Measurements from ENCODE around the gene HEG1.
"Not testable (repeated sequence)": the region's sequence is repeated elsewhere in the genome, so short reads cannot be mapped to it uniquely, and the experiment has no call there.

Gene HEG1, protein sequence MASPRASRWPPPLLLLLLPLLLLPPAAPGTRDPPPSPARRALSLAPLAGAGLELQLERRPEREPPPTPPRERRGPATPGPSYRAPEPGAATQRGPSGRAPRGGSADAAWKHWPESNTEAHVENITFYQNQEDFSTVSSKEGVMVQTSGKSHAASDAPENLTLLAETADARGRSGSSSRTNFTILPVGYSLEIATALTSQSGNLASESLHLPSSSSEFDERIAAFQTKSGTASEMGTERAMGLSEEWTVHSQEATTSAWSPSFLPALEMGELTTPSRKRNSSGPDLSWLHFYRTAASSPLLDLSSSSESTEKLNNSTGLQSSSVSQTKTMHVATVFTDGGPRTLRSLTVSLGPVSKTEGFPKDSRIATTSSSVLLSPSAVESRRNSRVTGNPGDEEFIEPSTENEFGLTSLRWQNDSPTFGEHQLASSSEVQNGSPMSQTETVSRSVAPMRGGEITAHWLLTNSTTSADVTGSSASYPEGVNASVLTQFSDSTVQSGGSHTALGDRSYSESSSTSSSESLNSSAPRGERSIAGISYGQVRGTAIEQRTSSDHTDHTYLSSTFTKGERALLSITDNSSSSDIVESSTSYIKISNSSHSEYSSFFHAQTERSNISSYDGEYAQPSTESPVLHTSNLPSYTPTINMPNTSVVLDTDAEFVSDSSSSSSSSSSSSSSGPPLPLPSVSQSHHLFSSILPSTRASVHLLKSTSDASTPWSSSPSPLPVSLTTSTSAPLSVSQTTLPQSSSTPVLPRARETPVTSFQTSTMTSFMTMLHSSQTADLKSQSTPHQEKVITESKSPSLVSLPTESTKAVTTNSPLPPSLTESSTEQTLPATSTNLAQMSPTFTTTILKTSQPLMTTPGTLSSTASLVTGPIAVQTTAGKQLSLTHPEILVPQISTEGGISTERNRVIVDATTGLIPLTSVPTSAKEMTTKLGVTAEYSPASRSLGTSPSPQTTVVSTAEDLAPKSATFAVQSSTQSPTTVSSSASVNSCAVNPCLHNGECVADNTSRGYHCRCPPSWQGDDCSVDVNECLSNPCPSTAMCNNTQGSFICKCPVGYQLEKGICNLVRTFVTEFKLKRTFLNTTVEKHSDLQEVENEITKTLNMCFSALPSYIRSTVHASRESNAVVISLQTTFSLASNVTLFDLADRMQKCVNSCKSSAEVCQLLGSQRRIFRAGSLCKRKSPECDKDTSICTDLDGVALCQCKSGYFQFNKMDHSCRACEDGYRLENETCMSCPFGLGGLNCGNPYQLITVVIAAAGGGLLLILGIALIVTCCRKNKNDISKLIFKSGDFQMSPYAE (N-terminal part only)

GRCh38 chr3:125055913-125056745, at the start of gene HEG1:
HEG1 (minus strand) TSS chr3:125055997; CDS start chr3:125055890, 107 bp downstream.
- DNase-seq = no peak

GRCh38 chr3:125105116-125105515, 49.3 kb upstream of the HEG1 start:
- DNase-seq = no peak

- no peak for DNase-seq
Observed at GRCh38 chr3:125104639-125105038, 48.8 kb upstream of the HEG1 start.

- no peak for DNase-seq
Observed at GRCh38 chr3:125103406-125103805, 47.6 kb upstream of the HEG1 start.

GRCh38 chr3:125102470-125102869, 46.7 kb upstream of the HEG1 start:
- no peak for DNase-seq

DNA sequence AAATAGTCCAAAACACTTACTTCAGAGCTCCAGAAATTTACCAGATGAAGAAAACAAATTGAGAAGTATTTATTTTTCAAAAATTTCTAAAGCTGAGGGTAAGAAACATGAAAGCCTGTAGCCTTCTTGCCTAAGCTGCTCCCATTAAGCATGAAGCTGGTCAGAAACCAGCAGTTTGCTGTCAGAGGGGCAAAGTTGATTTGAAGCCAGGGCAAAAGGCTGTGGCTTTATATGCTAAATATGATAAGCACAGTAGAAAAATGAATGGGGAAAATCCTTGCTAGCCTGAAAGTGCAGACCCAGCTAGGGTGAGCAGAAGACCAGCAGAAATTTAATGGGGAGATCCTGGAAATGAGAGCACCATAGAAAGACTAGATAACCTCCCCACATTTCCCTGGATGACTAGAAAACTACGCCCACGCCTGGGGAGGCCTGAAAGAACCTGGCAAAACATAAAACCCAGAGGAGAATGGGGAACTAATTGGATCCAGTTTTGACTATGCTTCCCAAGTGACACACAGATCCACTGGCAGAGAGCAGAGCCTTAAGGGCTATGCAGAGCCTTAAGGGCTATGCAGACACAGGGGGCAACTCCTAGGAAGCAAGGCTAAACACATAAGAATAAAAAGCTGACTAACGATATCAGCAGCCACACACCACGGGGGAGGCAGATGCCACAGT, 43.0 kb upstream of the HEG1 start:
- DNase-seq = no peak

DNA sequence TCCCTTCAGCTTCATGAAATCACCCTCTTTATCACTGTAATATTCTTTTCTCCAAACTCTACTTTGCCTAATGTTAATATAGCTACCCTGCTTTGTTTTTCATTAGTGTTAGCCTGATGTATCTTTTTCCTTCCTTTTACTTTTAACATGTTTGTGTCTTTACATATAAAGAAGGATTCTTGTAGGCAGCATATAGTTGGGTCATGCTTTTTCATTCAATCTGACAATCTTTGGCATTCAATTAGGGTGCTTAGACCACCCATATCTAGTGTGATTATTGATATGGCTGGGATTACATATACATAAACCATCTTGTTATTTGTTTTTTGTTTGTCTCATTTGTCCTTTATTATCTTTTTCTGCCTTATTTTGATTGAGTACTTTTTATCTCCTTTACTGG, 34.9 kb upstream of the HEG1 start:
- DNase-seq = no peak

GRCh38 chr3:125087768-125088391, 32.1 kb upstream of the HEG1 start:
- DNase-seq = no peak

DNA sequence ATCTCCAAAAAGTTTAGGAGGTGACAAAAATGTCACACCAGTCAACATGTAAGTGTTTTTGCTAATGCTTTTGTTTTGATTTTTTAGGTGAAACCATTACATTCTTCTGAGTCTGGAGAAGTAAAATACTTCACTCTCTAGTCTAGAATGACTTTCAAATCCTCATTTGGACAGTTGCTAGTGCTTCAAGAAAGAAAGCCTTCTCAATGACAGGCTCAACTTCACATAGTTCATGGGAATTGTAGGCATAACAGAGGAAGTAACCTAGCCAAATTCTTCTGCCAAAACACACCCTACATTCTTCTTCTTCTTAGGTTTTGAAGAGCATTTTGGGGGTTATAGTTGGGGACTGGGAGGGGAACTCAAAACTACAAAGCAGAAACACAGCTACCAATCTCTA, 29.4 kb upstream of the HEG1 start:
- no peak for DNase-seq

DNA sequence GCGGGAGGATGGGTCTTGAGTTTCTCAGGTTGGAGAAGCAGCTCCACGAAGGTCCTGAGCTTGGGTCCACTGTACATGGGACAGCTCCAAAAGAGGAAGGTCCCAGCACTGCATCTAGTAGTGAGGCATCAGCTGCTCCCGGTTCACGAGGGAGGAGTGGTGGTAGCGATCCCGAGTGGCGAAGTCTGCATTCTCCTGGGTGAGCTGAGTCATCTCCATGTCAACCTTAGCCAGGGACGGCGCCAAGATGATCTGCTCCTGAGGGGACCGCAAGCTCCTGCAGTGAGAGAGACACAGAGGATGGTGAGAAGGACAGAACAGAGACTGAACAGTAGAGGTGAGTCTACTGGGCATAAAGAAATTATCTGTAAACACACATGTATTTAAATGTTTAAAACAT, 28.0 kb upstream of the HEG1 start:
- no peak for DNase-seq

DNA sequence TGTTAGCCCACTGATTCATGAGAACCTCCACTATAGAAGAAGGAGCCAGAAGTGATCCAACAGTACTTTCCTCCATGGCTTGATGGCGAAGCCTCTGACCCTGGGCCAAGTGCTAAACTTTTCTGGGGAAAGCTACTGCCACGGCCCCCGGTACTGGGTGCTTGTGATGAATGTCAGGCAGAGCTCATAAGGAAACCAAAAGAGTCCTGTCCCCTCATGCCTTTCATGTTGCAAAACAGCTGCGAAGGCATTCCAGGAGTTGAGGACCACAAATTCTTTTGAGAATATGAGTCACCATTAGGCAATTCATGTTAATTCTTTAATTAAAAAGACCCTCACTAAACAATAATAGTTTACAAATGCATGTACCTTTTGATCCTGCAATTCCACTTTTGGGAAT, 26.5 kb upstream of the HEG1 start:
- not testable (repeated sequence) for DNase-seq

DNA sequence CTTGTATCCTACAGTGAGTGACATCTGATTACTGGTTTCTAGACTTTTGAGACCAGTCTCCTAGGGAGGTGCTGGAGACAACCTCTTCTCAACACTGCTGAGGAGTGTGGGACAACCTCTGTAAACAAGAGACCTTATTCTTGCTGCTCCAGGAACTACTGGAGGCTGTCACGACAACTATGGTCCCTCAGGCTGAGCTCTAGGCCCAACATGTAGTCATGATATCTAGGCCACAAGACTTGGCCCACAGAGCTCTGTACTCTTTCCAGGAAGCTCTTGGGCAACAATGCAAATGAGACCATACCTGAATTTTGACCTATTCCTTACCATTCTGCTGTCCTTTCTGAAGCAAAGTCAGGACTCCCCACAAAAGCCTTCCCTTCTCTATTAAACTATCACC, 24.3 kb upstream of the HEG1 start:
- DNase-seq = no peak

DNA sequence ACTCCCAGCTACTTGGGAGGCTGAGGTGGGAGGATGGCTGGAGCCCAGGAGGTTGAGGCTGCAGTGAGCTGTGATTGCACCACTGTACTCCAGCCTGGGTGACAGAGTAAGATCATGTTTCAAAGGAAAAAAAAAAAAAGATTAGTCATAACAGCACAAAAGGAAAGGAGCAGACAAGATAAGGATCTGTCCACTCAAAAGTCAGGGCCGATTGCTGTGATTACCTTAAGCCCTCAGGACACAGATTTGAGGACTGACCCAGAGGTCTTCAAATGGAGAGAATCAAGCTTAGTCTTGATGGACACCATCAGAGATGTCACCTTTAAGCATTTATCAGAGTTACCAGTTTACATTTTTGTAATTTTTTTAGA, 23.9 kb upstream of the HEG1 start:
- DNase-seq = no peak

- no peak for DNase-seq
Observed at GRCh38 chr3:125078951-125079674, 23.3 kb upstream of the HEG1 start.

DNA sequence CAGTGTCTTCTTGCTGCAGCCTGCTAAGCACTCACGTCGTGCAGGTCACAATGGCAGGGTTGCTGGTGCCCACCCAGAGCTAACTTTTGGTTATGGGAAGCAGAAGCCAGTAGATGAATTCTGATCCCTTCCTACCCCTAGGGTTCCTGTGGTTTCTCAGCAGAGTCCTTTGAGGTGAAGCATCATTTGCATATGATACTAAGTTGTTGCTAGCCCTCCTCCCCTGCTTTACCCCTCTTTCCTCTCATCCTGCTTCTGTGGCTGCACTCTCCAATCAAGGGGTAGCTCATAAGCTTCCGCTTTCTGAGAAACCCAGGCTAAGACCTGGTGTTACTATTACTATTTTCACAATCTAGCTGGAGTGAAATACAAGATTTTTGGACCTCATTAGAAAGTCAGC, 22.1 kb upstream of the HEG1 start:
- no peak for DNase-seq

DNA sequence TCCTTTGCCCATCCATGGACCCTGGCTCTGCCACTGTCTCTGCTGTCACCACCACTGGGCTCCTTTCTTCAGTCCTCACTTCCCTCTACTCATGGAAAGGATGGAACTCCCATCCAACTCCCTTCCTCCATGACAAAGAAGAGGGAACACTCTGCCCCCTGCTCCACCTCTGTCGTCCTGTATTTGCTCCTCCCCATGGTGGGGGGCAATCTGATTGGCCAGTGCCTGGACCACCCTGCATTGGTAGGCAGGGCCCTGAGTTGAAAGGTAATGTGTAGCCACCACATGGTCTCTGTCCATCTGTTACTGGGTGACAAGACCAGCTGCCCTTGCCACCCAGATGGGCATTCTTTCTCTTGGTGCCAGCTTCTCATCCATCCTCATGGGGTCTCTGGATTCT, 20.7 kb upstream of the HEG1 start:
- DNase-seq = no peak

GRCh38 chr3:125075738-125076137, 19.9 kb upstream of the HEG1 start:
- no peak for DNase-seq

DNA sequence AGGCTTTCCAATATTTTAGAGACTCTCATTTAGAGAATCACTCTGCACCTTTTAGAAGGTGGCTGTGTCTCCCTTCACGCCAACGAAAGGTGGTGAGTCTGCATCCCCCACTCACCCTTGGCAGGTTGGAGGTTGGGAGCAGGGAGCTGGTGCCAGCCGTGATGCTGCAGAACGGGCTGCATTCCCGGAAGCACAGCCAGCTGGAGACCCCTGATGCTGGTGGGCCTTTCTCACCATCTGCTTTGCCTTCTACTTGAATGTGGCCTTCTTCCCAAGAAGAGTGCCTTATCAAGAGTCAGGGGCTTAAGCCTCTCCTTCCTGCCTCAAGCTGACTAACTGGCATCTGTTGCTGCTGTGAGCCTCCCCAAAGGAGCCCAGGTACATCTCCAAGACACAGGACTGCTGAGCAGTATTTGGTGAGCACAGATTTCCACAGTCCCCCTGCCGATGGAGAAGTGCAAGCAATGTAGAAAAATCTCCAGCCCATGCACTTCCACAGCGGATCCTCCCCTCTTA, 17.7 kb upstream of the HEG1 start:
- DNase-seq = no peak

DNA sequence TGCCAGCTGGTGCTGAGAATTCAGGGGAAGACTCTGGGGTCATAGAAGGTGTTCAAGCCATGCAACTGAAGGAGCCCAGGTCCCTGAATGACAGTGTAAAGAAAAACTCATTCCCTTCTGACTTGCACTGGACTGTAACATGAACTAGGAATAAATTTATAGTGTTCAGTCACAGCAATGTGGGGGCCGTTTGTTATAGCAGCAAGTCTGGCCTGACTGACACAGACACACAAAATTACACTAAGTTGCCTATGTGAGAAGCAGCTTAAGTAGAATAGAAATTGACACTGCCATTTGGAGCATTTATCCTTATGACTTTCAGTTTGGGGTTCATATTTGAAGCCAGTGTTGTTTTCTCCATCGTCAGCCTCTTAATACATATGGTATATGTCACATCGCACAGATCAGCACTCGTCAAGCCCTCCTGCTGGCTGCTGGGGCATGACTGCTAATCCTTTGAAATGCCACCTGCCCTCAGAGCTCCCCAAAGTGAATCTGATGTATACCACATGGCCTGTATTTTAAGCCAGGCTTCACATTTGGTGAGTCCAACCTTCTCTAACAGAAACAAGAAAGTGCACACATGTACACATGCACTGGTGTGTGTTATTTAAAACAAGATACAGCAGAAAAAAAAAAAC, 17.1 kb upstream of the HEG1 start:
- DNase-seq = no peak

- no peak for DNase-seq
Observed at GRCh38 chr3:125072301-125072700, 16.5 kb upstream of the HEG1 start.

All from DMS79 (cell line).